Activated CD8-positive, alpha-beta memory T cell treated with anti-CD3 and anti-CD28 coated beads, Interleukin-2, amount 10 ng/mL, durations not matched to agents 7 days and 5 days (primary cell): ENCODE measurements around the gene PPDPF. TPM values are rescaled to one million over a fixed set of nuclear protein-coding genes. Genes with fewer than 3 reads are reported as not detected.

ENCODE experiments used
- ATAC-seq: fragments of 150-1000 bp; cut with Tn5 transposase; one replicate; pipeline ENCODE4 v1.10.0; 2021; ENCODE audit warnings: moderate library complexity
- CTCF ChIA-PET: fragments of 350-600 bp; sonication (Branson Sonifier 250); formaldehyde crosslinking; loops from one replicate; lab custom pipeline; 2021; ENCODE audit warnings: antibody characterized with exemption; lab: Charles Lee
- DNase-seq: peaks from one replicate; pipeline ENCODE4 v3.0.0-alpha.2; 2020
- H3K27ac Mint-ChIP-seq: one replicate; pipeline ENCODE4 v1.8.0; 2021; ENCODE audit warnings: mild to moderate bottlenecking, mixed read lengths
- H3K27me3 Mint-ChIP-seq: one replicate; pipeline ENCODE4 v1.8.0; 2021; ENCODE audit warnings: mixed read lengths
- H3K36me3 Mint-ChIP-seq: one replicate; pipeline ENCODE4 v1.8.0; 2021; ENCODE audit warnings: mild to moderate bottlenecking, mixed read lengths
- H3K4me1 Mint-ChIP-seq: one replicate; pipeline ENCODE4 v1.8.0; 2021; ENCODE audit warnings: mixed read lengths
- H3K4me3 Mint-ChIP-seq: one replicate; pipeline ENCODE4 v1.8.0; 2021; ENCODE audit warnings: mild to moderate bottlenecking, moderate library complexity, mixed read lengths
- H3K9me3 Mint-ChIP-seq: one replicate; pipeline ENCODE4 v1.8.0; 2022; ENCODE audit warnings: low read depth, mixed read lengths
- total RNA-seq, 2 experiments: library from RNA; stranded (reverse); gene quantifications; one replicate each; pipeline ENCODE4 v1.2.3, GENCODE V29; 2021

The PPDPF gene
- total RNA-seq, 2 experiments from 2014 or later: 138 to 237 TPM

- Mint-ChIP-seq H3K27ac (no peak overlapping the region), H3K4me3 (no peak overlapping the region), H3K36me3 (no peaks in the 10 kb centered on the region), H3K4me1 (no peaks in the 10 kb centered on the region), H3K27me3 (peaks cover 32% of the 10 kb centered on the region), H3K9me3 (no peaks in the 10 kb centered on the region)
- ATAC-seq (no peak), DNase-seq (no peak)
- CTCF ChIA-PET: no interaction called here
Observed at GRCh38 chr20:63499338-63499969, 21.1 kb upstream of the PPDPF start.

GRCh38 chr20:63500151-63500901 is 20.2 kb upstream of the PPDPF start:
- H3K27me3 Mint-ChIP-seq: peaks cover 37% of the 10 kb centered on the region
- H3K36me3 Mint-ChIP-seq: no peaks in the 10 kb centered on the region
- no peak for ATAC-seq
- CTCF ChIA-PET: no interaction called here
- no peaks in the 10 kb centered on the region for H3K9me3 Mint-ChIP-seq
- H3K4me3 Mint-ChIP-seq: no peak overlapping the region
- no peak for DNase-seq
- H3K4me1 Mint-ChIP-seq: no peaks in the 10 kb centered on the region
- H3K27ac Mint-ChIP-seq: no peak overlapping the region

DNA sequence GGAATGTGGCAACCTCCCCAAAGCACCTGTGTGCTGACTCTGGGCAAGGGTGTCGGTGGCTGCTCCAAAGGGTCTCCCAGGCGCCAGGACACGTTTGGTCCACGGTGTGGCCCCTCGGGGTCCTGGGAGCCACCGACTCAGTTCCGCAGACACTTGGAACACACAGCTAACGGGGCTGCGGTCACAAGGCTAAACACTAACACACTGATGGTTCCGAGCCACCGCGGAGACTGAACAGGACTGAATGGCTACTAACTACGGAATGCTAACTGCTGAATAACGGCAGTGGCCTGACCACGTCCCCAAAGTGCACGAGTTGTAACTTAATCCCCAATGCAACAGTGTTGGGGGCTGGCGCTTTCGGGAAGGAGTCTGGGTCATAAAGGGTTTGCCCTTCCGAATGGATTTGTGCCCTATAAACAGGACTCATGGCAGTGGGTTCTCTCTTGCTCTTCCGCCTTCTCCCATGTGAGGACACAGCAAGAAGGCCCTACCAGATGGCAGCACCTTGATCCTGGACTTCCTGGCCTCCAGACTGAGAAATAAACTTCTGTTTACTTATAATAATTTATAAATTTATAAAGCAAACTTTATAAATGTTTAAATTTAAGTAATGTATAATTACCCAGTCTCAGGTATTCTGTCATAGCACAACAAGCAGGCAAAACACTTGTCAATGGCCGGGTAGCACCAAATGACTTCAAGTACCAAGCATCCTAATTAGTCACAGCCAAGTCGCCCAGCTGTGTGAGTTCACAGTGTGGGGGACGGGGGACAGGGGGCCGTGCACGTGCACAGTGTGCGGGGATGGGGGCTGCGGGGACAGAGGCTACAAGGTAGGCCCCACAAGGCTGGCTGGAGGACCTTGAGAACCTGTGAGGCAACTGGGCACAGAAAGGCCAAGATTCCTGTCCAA is 19.4 kb upstream of the PPDPF start:
- H3K27ac Mint-ChIP-seq: no peak overlapping the region
- CTCF ChIA-PET: no interaction called here
- ATAC-seq (no peak), DNase-seq (no peak)
- H3K27me3 Mint-ChIP-seq: peaks cover 36% of the 10 kb centered on the region
- H3K4me3 Mint-ChIP-seq: no peak overlapping the region
- no peaks in the 10 kb centered on the region for H3K9me3 Mint-ChIP-seq
- H3K36me3 Mint-ChIP-seq: no peaks in the 10 kb centered on the region
- no peaks in the 10 kb centered on the region for H3K4me1 Mint-ChIP-seq

GRCh38 chr20:63501818-63502670 is 18.5 kb upstream of the PPDPF start:
- DNase-seq (no peak), ATAC-seq (no peak)
- Mint-ChIP-seq H3K9me3 (no peaks in the 10 kb centered on the region), H3K36me3 (no peaks in the 10 kb centered on the region), H3K27me3 (peaks cover 29% of the 10 kb centered on the region), H3K4me3 (no peak overlapping the region), H3K4me1 (peaks cover 5% of the 10 kb centered on the region), H3K27ac (no peak overlapping the region)
- CTCF ChIA-PET: no interaction called here

DNA sequence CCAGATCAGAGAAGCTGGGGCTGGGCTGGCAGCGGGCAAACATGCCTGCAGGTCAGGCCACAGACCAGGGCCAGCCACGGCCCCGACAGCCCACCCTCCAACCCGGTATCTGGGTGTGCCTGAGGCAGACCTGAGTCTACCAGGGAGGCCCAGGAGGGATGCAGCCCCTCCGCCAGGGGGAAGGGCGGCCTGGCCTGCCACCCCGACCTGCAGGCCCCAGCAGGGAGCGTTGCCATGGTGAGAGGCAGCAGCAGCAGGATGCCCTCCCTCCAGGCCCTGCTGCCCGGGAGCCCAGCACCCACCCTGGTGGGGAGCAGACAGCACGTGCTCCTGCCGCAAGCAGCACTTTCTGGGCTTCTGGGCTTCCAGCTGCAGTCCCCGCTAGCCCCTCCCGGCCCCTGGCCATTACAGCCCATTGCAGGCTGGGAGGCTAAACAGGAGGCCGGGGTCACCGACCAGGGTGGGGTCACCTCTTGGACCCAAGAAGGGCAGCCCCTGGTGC is 17.8 kb upstream of the PPDPF start:
- Mint-ChIP-seq H3K4me3 (no peak overlapping the region), H3K4me1 (peaks cover 7% of the 10 kb centered on the region), H3K36me3 (no peaks in the 10 kb centered on the region), H3K27ac (no peak overlapping the region), H3K27me3 (peaks cover 22% of the 10 kb centered on the region), H3K9me3 (no peaks in the 10 kb centered on the region)
- no peak for DNase-seq
- CTCF ChIA-PET: no interaction called here
- no peak for ATAC-seq

- CTCF ChIA-PET: no interaction called here
- Mint-ChIP-seq H3K4me1 (peaks cover 12% of the 10 kb centered on the region), H3K27ac (no peak overlapping the region), H3K4me3 (no peak overlapping the region), H3K36me3 (no peaks in the 10 kb centered on the region), H3K9me3 (no peaks in the 10 kb centered on the region), H3K27me3 (peaks cover 26% of the 10 kb centered on the region)
- ATAC-seq: no peak
- no peak for DNase-seq
Observed at GRCh38 chr20:63503524-63503923, 17.0 kb upstream of the PPDPF start.

DNA sequence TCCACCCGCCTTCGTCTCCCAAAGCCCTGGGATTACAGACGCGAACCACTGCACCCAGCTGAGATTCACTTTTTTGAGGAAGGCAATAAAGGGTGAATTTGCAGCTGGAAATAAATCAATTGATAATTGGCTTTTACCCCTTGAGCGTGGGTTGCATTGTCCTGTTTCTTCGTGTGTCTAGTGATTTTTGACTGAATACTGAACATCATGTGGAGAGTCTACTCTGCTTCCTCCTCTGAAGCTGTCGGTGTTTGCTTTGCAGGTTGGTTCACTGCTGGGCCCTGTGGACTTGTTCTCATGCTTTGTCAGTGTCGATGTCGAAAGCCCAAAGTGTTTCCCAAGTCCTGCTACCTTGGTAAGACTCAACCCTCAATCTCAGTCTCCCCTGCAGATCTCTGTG is 15.9 kb upstream of the PPDPF start:
- Mint-ChIP-seq H3K9me3 (no peaks in the 10 kb centered on the region), H3K36me3 (no peaks in the 10 kb centered on the region), H3K4me1 (peaks cover 12% of the 10 kb centered on the region), H3K4me3 (no peak overlapping the region), H3K27ac (no peak overlapping the region), H3K27me3 (peaks cover 32% of the 10 kb centered on the region)
- no peak for DNase-seq
- CTCF ChIA-PET: no interaction called here
- ATAC-seq: no peak

DNA sequence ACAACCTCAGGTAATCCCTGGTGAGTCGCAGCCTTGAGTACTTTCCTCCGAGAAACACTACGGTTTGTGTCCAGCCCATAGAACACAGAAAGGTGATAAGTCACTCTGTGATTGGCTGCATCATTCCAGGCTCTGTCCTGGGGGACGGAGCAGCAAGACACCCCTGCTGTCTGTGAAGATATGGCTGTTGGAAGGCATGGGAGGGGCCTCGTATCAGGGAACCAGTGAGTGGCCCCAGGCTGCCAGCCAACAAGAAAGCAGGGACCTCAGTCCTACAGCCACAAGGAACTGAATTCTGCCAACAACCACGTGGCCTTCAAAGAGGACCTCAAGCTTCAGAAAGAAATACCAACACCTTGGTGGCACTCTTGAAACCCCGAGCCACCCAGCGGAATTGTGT is 15.3 kb upstream of the PPDPF start:
- H3K36me3 Mint-ChIP-seq: no peaks in the 10 kb centered on the region
- ATAC-seq: no peak
- H3K9me3 Mint-ChIP-seq: no peaks in the 10 kb centered on the region
- H3K27me3 Mint-ChIP-seq: peaks cover 34% of the 10 kb centered on the region
- no peak overlapping the region for H3K4me3 Mint-ChIP-seq
- no peak for DNase-seq
- CTCF ChIA-PET: no interaction called here
- peaks cover 12% of the 10 kb centered on the region for H3K4me1 Mint-ChIP-seq
- no peak overlapping the region for H3K27ac Mint-ChIP-seq

- DNase-seq (no peak), ATAC-seq (no peak)
- H3K4me1 Mint-ChIP-seq: peaks cover 12% of the 10 kb centered on the region
- CTCF ChIA-PET: interaction anchor here (0.8 kb wide), 1 partner anchor 10 kb away, joined by 6 read pairs; no protein-coding TSS in a partner anchor
- no peak overlapping the region for H3K27ac Mint-ChIP-seq
- no peaks in the 10 kb centered on the region for H3K36me3 Mint-ChIP-seq
- no peaks in the 10 kb centered on the region for H3K9me3 Mint-ChIP-seq
- H3K27me3 Mint-ChIP-seq: peaks cover 36% of the 10 kb centered on the region
- H3K4me3 Mint-ChIP-seq: no peak overlapping the region
Observed at GRCh38 chr20:63505723-63506122, 14.8 kb upstream of the PPDPF start.

- no peak for DNase-seq
- Mint-ChIP-seq H3K27ac (no peak overlapping the region), H3K4me1 (peaks cover 12% of the 10 kb centered on the region), H3K4me3 (no peak overlapping the region), H3K36me3 (no peaks in the 10 kb centered on the region), H3K9me3 (no peaks in the 10 kb centered on the region), H3K27me3 (peaks cover 40% of the 10 kb centered on the region)
- CTCF ChIA-PET: interaction anchor here (1.6 kb wide), 1 partner anchor 11 kb away, joined by 7 read pairs; no protein-coding TSS in a partner anchor
- no peak for ATAC-seq
Observed at GRCh38 chr20:63507083-63507743, 13.4 kb upstream of the PPDPF start.

- H3K4me1 Mint-ChIP-seq: peaks cover 12% of the 10 kb centered on the region
- H3K4me3 Mint-ChIP-seq: no peak overlapping the region
- H3K9me3 Mint-ChIP-seq: no peaks in the 10 kb centered on the region
- peaks cover 49% of the 10 kb centered on the region for H3K27me3 Mint-ChIP-seq
- H3K27ac Mint-ChIP-seq: no peak overlapping the region
- CTCF ChIA-PET: interaction anchor here (0.8 to 1.6 kb wide), 2 partner anchors 12 to 29 kb away, joined by 3 to 7 read pairs; partner anchors contain the start of gene PTK6
- DNase-seq (no peak), ATAC-seq (no peak)
- no peaks in the 10 kb centered on the region for H3K36me3 Mint-ChIP-seq
Observed at GRCh38 chr20:63508072-63508768, 12.3 kb upstream of the PPDPF start.
